NCI-H2196 (cell line): ENCODE data around the gene CD40LG.

Source experiments
- DNase-seq: peaks from one replicate; lab custom pipeline; 2025; ENCODE audit not compliant: unreplicated experiment; lab: John Stamatoyannopoulos, UW

Gene CD40LG

GRCh38 chrX:136646602-136647239 lies 1.2 kb upstream of the CD40LG start:
- no peak for DNase-seq

- DNase-seq = no peak
Observed at GRCh38 chrX:136650811-136651210, 2.9 kb downstream of the CD40LG start.

GRCh38 chrX:136652822-136653723 lies 5.1 kb downstream of the CD40LG start:
- DNase-seq = no peak

- no peak for DNase-seq
Observed at GRCh38 chrX:136656361-136656964, 8.5 kb downstream of the CD40LG start.

GRCh38 chrX:136658151-136658550 lies 10.2 kb downstream of the CD40LG start:
- no peak for DNase-seq

GRCh38 chrX:136659174-136659573 lies 11.2 kb downstream of the CD40LG start:
- DNase-seq = no peak

GRCh38 chrX:136660896-136661295 lies 12.9 kb downstream of the CD40LG start:
- DNase-seq = no peak

GRCh38 chrX:136662104-136662503 lies 14.1 kb downstream of the CD40LG start:
- no peak for DNase-seq

GRCh38 chrX:136662976-136663375 lies 15.0 kb downstream of the CD40LG start:
- DNase-seq = no peak

- DNase-seq = no peak
Observed at GRCh38 chrX:136665258-136665900, 17.4 kb downstream of the CD40LG start.

- DNase-seq = no peak
Observed at GRCh38 chrX:136666088-136666487, 18.1 kb downstream of the CD40LG start.

- no peak for DNase-seq
Observed at GRCh38 chrX:136667446-136668168, 19.6 kb downstream of the CD40LG start.

GRCh38 chrX:136671006-136671610 lies 23.1 kb downstream of the CD40LG start:
- DNase-seq = no peak

GRCh38 chrX:136674270-136674985 lies 26.5 kb downstream of the CD40LG start:
- DNase-seq = no peak

- DNase-seq = no peak
Observed at GRCh38 chrX:136679531-136679930, 31.6 kb downstream of the CD40LG start.

GRCh38 chrX:136684120-136684519 lies 36.2 kb downstream of the CD40LG start:
- no peak for DNase-seq

- no peak for DNase-seq
Observed at GRCh38 chrX:136687457-136687856, 39.5 kb downstream of the CD40LG start.

GRCh38 chrX:136689436-136689835 lies 41.5 kb downstream of the CD40LG start:
- DNase-seq = no peak

GRCh38 chrX:136691028-136691809 lies 43.3 kb downstream of the CD40LG start:
- DNase-seq = peak; percentile 0
